ENCODE results near the gene MSGN1.
"Not testable (repeated sequence)": the region's sequence is repeated elsewhere in the genome, so short reads cannot be mapped to it uniquely, and the experiment has no call there.

Gene MSGN1

DNA sequence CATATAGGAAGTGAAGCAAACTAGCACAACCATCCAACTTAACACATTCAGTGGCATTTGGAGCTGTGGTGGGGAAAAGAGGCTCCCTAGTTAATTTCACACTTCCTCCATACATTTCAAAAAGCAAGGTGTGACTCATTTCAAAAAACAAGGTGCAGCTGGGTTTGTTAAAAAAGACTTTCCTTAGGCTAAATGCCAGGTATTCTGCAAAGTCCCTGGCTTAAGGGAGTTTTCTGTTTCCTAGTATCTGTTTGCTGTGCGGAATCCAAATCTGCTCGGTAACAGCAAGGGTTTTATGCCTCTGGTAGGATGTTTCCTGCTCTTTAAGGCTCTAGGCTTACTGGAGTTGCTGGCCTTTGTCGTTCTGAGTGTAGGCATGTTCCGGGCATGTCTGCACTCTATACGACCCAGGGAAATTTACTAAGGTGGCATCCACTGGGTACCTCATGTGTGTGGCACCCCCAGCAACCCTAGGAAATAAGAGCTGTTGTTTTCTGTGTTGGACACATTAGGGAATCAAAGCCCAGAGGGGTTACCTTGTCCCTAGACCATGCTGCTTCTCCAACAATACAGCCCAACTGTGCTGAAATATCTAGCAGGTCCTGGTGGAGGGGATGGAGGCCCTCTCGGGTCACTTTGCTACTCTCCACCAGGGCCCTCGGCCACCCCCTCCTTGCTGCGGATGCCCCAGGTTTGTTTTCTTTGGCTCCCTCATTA lies 634 bp upstream of the MSGN1 start:
- Mint-ChIP-seq H3K4me1 (peaks cover 92% of the 10 kb centered on the region), H3K4me3 (peak overlapping the region; percentile 81), H3K36me3 (ENCODE audit: low read depth) (no peaks in the 10 kb centered on the region), H3K9me3 (no peaks in the 10 kb centered on the region), H3K27ac (peak overlapping the region; percentile 99), H3K27me3 (ENCODE audit: low read depth, poor library complexity) (peaks cover 3% of the 10 kb centered on the region)
- DNase-seq = no peak
- TF ChIP-seq, protein P1, sequence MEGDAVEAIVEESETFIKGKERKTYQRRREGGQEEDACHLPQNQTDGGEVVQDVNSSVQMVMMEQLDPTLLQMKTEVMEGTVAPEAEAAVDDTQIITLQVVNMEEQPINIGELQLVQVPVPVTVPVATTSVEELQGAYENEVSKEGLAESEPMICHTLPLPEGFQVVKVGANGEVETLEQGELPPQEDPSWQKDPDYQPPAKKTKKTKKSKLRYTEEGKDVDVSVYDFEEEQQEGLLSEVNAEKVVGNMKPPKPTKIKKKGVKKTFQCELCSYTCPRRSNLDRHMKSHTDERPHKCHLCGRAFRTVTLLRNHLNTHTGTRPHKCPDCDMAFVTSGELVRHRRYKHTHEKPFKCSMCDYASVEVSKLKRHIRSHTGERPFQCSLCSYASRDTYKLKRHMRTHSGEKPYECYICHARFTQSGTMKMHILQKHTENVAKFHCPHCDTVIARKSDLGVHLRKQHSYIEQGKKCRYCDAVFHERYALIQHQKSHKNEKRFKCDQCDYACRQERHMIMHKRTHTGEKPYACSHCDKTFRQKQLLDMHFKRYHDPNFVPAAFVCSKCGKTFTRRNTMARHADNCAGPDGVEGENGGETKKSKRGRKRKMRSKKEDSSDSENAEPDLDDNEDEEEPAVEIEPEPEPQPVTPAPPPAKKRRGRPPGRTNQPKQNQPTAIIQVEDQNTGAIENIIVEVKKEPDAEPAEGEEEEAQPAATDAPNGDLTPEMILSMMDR (IDR thresholded peaks at IDR 0.05) = no peak

DNA sequence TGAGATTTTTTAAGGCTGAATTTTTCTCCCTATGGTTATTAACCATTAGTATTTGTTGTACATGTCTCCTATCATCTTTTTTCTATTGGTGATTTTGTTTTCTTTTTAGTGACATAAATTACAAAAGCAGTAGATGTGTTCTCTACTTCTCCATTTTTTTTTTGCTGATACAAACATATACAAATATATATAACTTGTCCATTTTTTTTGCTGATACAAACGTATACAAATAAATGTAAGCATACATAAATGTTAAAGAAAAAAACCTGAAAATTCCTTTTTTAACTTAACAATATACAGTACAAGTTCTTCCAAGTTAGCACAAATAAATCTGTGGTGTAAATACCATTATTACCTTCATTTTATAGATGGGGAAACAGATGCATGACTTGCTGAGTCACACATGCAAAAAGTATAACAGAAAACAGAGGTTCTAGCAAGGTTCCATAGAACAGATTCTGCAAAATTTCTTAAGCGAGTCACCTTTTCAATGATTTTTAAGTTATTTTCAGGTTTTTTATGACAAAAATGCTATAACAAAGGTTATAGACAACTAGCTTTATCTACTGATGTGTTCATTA lies 2.1 kb downstream of the MSGN1 start:
- no peak for DNase-seq
- Mint-ChIP-seq H3K27me3 (ENCODE audit: low read depth, poor library complexity) (peaks cover 3% of the 10 kb centered on the region), H3K4me1 (peaks cover 97% of the 10 kb centered on the region), H3K9me3 (no peaks in the 10 kb centered on the region), H3K27ac (peak overlapping the region; percentile 99), H3K4me3 (peak overlapping the region; percentile 81), H3K36me3 (ENCODE audit: low read depth) (no peaks in the 10 kb centered on the region)
- TF ChIP-seq, protein P1 (IDR thresholded peaks at IDR 0.05) = no peak

DNA sequence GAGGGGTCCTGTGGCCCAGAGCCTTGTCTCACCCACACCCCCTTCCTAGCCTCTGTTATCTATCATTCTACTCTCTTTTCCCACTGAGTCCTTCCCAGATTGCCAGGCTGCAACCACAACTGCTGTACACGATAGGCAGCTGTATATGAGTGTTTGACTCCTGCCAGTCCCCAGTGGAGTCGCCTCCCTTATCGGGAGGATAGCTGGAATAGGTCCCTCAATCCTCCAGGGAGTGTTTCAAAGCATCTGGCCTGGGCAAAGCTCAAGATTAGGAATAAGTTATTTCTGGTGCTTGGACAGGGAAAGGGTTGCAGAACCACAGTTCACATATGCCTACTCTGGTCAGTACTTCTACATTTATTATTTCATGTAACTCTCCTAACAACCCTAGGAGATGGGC lies 4.8 kb downstream of the MSGN1 start:
- peaks cover 87% of the 10 kb centered on the region for H3K4me1 Mint-ChIP-seq
- DNase-seq = no peak
- no peak overlapping the region for H3K4me3 Mint-ChIP-seq
- no peaks in the 10 kb centered on the region for H3K27me3 Mint-ChIP-seq (ENCODE audit: low read depth, poor library complexity)
- TF ChIP-seq, protein P1 (IDR thresholded peaks at IDR 0.05) = no peak
- H3K9me3 Mint-ChIP-seq = no peaks in the 10 kb centered on the region
- peak overlapping the region; percentile 98 for H3K27ac Mint-ChIP-seq
- peaks cover 6% of the 10 kb centered on the region for H3K36me3 Mint-ChIP-seq (ENCODE audit: low read depth)

DNA sequence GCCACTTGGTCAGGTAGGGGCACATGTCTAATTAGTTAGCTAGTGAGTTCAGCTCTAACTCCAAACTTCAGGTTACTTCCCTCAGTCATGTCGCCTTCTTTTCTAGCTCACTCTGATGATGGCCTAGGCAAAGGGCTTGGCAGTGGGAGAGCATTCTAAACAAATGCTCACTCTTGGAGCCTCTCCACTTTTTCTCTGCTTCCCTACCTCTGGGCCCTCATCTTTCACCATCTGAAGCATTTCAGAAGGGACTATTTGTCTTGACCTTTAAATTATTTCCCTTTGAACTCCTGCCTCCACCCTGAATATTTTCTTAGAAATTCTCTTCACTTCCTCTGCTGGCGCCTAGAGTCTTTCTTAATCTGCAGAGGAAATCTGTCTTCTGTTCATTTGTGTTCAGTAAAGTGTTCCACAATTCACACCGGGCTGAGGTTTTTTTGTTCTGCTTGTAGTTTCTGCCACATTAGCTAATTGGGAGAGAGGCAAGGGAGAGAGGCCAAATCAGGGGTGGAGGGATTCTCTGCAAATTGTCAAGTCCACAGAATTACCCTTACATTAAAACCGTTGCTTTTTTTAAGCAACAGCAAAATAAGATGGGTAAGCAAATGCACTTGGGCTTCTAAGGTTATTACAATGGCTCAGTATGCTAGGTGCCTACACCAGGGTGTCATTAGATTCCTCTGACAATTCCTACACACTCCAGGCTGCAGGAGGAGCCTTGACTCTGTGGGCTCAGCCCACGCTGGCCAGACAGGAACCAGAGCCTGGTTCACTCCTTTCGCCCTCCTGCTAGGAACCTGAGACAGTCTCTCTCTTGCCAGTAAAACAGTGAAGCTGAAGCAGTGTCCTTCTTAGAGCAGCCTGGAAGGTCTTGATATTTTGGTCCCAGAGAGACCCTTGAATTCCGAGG lies 5.5 kb downstream of the MSGN1 start:
- peaks cover 80% of the 10 kb centered on the region for H3K4me1 Mint-ChIP-seq
- H3K4me3 Mint-ChIP-seq = peak overlapping the region; percentile 47
- peak overlapping the region; percentile 98 for H3K27ac Mint-ChIP-seq
- TF ChIP-seq, protein P1 (IDR thresholded peaks at IDR 0.05) = no peak
- no peaks in the 10 kb centered on the region for H3K9me3 Mint-ChIP-seq
- H3K27me3 Mint-ChIP-seq (ENCODE audit: low read depth, poor library complexity) = no peaks in the 10 kb centered on the region
- peaks cover 6% of the 10 kb centered on the region for H3K36me3 Mint-ChIP-seq (ENCODE audit: low read depth)
- DNase-seq = peak; percentile 32

DNA sequence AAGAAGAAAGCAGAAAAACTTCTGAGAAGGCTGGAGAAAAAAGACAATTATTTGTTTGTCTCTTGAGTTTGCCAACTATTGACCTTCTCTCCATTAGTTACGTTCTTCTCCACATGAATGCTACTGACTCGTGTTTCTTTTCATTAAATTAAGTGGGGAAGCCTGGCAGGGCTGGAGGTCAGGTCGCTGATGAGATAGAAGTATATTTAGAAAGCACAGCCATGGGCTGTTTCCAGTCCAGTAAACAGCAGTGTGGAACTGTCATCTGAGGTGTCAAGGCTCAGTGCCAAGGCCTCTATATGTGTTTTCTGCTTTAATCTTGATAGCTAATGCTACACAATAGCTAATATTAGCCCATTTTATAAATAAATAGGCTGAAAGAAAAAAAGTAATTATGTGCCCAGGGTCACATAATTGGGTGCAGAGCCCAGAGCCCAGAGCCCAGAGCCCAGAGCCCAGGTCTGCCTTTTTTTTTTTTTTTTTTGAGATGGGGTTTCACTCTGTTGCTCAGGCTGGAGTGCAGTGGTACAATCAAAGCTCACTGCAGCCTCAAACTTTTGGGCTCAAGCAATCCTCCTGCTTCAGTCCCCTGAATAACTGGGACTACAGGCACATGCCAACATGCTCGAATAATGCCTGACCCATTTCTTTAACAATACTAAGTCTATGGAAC lies 6.3 kb downstream of the MSGN1 start:
- no peak for DNase-seq
- TF ChIP-seq, protein P1 (IDR thresholded peaks at IDR 0.05) = no peak
- H3K4me3 Mint-ChIP-seq = peak overlapping the region; percentile 47
- peaks cover 6% of the 10 kb centered on the region for H3K36me3 Mint-ChIP-seq (ENCODE audit: low read depth)
- H3K4me1 Mint-ChIP-seq = peaks cover 72% of the 10 kb centered on the region
- no peaks in the 10 kb centered on the region for H3K27me3 Mint-ChIP-seq (ENCODE audit: low read depth, poor library complexity)
- H3K27ac Mint-ChIP-seq = peak overlapping the region; percentile 98
- no peaks in the 10 kb centered on the region for H3K9me3 Mint-ChIP-seq

DNA sequence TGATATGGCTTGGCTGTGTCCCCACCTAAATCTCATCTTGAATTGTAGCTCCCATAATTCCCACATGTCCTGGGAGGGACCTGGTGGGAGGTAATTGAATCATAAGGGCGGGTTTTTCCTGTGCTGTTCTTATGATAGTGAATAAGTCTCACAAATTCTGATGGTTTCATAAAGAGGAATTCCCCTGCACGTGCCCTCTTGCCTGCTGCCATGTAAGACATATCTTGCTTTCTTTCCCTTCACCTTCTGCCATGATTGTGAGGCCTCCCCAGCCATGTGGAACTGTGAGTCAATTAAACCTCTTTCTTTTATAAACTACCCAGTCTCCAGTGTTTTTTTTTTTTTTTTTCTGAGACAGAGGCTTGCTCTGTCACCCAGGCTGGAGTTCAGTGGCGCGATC lies 7.4 kb downstream of the MSGN1 start:
- Mint-ChIP-seq H3K4me1 (peaks cover 62% of the 10 kb centered on the region), H3K4me3 (peak overlapping the region; percentile 37), H3K27ac (peak overlapping the region; percentile 97)
- not testable (repeated sequence) for DNase-seq; H3K27me3 Mint-ChIP-seq (ENCODE audit: low read depth, poor library complexity); H3K9me3 Mint-ChIP-seq; H3K36me3 Mint-ChIP-seq (ENCODE audit: low read depth)

Measured in nephron progenitor cell (in vitro differentiated cells).